ENCODE measurements around the gene GABARAP. TPM values are rescaled to one million over a fixed set of nuclear protein-coding genes. Genes with fewer than 3 reads are reported as not detected.

GABARAP gene
- total and polyA plus RNA-seq, 2 experiments from 2014 or later, result 517 to 772 TPM

DNA sequence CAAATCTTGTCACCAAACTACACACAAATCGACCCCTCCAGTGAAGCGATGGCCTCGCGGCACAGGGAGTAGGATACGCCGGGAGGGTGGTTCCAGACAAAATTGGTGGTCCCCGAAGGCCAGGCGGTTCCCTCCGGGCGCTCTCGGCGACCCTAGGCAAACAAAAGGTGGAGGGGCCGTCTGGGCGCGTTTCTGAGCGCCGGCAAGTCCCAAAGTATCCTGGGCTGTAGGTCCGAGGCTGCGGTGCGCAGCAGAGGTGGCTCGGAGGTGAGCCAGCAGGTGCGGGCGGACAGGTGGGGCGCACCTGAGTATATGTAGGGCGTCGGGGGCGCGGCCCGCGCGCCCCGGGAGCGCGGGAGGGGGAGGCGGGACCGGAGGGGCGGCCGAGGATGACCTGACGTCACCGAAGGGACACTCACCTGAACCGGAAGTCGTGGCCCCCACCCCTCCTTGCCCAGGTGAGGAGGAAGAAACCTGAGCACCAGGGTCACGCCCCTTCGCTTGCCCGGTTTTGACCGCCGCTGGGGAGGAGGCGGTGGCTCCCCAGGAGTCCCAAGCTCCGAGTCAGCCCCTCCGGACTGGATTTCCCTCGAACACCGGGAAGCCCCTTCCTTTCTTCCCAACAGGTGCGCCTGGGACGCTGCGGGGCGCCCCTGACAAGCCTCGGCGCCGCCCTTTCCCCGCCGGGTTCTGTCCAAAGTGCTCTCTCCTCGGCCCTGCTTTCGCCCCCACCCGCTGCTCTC lies 20.1 kb upstream of the GABARAP start, which contains the start of gene CLDN7:
TSS of gene CLDN7 (minus strand) at position 287 of the 743 bp plus-strand sequence. CDS start 435 bp downstream, outside the sequence.
- peaks cover 14% of the 10 kb centered on the region for H3K36me3 ChIP-seq
- no peak for DNase-seq (ENCODE audit: low read depth in 1 of 2, low spot score in 1 of 2)
- H3K27me3 ChIP-seq, result peaks cover 44% of the 10 kb centered on the region
- peak within 1 kb of the TSS; percentile 25 for H3K4me3 ChIP-seq
- H3K9me3 ChIP-seq (ENCODE audit: low read depth), result no peaks in the 10 kb centered on the region
- H3K27ac ChIP-seq, result no peak within 1 kb of the TSS
- peaks cover 5% of the 10 kb centered on the region for H3K4me1 ChIP-seq (ENCODE audit: low read depth)
- TF ChIP-seq, protein P1, sequence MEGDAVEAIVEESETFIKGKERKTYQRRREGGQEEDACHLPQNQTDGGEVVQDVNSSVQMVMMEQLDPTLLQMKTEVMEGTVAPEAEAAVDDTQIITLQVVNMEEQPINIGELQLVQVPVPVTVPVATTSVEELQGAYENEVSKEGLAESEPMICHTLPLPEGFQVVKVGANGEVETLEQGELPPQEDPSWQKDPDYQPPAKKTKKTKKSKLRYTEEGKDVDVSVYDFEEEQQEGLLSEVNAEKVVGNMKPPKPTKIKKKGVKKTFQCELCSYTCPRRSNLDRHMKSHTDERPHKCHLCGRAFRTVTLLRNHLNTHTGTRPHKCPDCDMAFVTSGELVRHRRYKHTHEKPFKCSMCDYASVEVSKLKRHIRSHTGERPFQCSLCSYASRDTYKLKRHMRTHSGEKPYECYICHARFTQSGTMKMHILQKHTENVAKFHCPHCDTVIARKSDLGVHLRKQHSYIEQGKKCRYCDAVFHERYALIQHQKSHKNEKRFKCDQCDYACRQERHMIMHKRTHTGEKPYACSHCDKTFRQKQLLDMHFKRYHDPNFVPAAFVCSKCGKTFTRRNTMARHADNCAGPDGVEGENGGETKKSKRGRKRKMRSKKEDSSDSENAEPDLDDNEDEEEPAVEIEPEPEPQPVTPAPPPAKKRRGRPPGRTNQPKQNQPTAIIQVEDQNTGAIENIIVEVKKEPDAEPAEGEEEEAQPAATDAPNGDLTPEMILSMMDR (IDR thresholded peaks at IDR 0.05; ENCODE audit: low read depth, low read length), result no peak

- Histone ChIP-seq H3K9me3 (ENCODE audit: low read depth) (no peaks in the 10 kb centered on the region), H3K4me1 (ENCODE audit: low read depth) (peaks cover 5% of the 10 kb centered on the region), H3K27me3 (peaks cover 44% of the 10 kb centered on the region), H3K36me3 (peaks cover 15% of the 10 kb centered on the region), H3K27ac (no peak overlapping the region), H3K4me3 (peak overlapping the region; percentile 25)
- no peak for DNase-seq (ENCODE audit: low read depth in 1 of 2, low spot score in 1 of 2)
- TF ChIP-seq, protein P1 (IDR thresholded peaks at IDR 0.05; ENCODE audit: low read depth, low read length), result no peak
Observed at GRCh38 chr17:7261379-7262191, 19.3 kb upstream of the GABARAP start.

DNA sequence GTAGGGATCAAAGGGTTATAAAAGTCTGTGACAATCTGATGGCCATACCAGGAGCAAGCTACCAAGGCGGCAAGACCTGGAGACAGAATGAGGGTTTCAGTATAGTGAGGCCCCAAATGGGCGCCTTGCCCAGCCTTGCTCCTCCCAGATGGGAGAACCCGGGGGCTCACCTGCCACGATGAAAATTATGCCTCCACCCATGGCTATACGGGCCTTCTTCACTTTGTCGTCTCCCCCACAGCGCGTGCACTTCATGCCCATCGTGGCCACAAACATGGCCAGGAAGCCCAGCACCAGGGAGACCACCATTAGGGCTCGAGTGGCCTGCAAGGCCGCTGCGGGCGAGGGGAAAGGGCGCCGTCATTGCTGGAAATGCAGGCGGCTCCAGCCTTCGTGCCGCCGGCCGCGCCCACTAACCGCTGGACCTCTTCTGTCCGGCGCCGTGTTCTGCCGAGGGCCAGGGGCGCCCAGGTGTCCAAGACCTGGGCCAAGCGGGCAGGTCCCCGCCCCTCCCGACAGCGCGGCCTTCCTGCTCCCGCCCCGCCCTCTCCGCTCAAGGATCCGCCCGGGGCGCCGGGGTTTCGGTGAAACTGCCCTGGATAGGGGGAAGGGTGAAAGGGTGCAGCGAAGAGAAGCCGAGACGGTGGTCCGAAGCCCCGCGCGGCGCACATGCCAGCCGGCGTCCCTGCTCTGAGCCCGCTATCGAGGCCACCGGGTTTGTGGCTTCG lies 18.6 kb upstream of the GABARAP start:
- Histone ChIP-seq H3K9me3 (ENCODE audit: low read depth) (no peaks in the 10 kb centered on the region), H3K4me3 (peak overlapping the region; percentile 25), H3K27me3 (peaks cover 44% of the 10 kb centered on the region)

DNA sequence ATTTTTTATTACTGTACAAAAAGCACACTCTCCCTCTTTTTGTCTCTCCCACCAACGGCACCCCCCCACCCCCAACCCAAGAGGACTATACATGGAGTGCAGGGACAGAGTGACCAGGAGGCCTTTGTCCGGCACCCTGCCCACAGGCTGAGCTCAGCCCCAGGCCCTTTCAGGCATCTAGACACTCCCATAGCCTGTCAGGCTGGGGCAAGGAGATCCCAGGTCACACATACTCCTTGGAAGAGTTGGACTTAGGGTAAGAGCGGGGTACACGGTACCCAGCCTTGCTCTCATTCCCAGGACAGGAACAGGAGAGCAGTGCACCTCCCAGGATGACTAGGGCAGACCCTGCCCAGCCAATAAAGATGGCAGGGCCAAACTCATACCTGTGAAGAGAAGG lies 17.9 kb upstream of the GABARAP start:
- peaks cover 18% of the 10 kb centered on the region for H3K36me3 ChIP-seq
- H3K27ac ChIP-seq, result no peak overlapping the region
- peaks cover 5% of the 10 kb centered on the region for H3K4me1 ChIP-seq (ENCODE audit: low read depth)
- DNase-seq (ENCODE audit: low read depth in 1 of 2, low spot score in 1 of 2), result no peak
- TF ChIP-seq, protein P1 (IDR thresholded peaks at IDR 0.05; ENCODE audit: low read depth, low read length), result no peak
- H3K27me3 ChIP-seq, result peaks cover 44% of the 10 kb centered on the region
- no peaks in the 10 kb centered on the region for H3K9me3 ChIP-seq (ENCODE audit: low read depth)
- no peak overlapping the region for H3K4me3 ChIP-seq

More for the DNA sequence above, 18.6 kb upstream of the GABARAP start:
- Histone ChIP-seq H3K36me3 (peaks cover 15% of the 10 kb centered on the region), H3K4me1 (ENCODE audit: low read depth) (peaks cover 5% of the 10 kb centered on the region), H3K27ac (no peak overlapping the region)
- peak in 1 of 2 donors; percentile 53 for DNase-seq (ENCODE audit: low read depth in 1 of 2, low spot score in 1 of 2)
- TF ChIP-seq, protein P1 (IDR thresholded peaks at IDR 0.05; ENCODE audit: low read depth, low read length), result no peak

GRCh38 chr17:7259555-7259889 lies 17.3 kb upstream of the GABARAP start:
- DNase-seq (ENCODE audit: low read depth in 1 of 2, low spot score in 1 of 2), result no peak
- H3K4me1 ChIP-seq (ENCODE audit: low read depth), result peaks cover 5% of the 10 kb centered on the region
- H3K27me3 ChIP-seq, result peaks cover 41% of the 10 kb centered on the region
- H3K9me3 ChIP-seq (ENCODE audit: low read depth), result no peaks in the 10 kb centered on the region
- no peak overlapping the region for H3K4me3 ChIP-seq
- H3K27ac ChIP-seq, result no peak overlapping the region
- H3K36me3 ChIP-seq, result peaks cover 18% of the 10 kb centered on the region
- TF ChIP-seq, protein P1 (IDR thresholded peaks at IDR 0.05; ENCODE audit: low read depth, low read length), result no peak
